Gastroesophageal sphincter (tissue), 3 donors: Measurements from ENCODE around the gene PREPL.

Experiments
- POLR2AphosphoS5 ChIP-seq: sonication (generic); formaldehyde crosslinking; IDR thresholded peaks from one replicate; pipeline ENCODE4 v1.6.1; 2017; ENCODE audit warnings: antibody characterized with exemption
- TF ChIP-seq, protein P1 (sequence below), 4 experiments: fragments of 200-600 bp in 2 of 4; fragments of 450-650 bp in 2 of 4; sonication (generic) in 1 of 4; IDR thresholded peaks; one replicate each; pipeline ENCODE4 v1.5.1; 2017 to 2019; ENCODE audit warnings: antibody characterized with exemption in 4 of 4, mild to moderate bottlenecking in 2 of 4, moderate library complexity in 2 of 4

DNA sequence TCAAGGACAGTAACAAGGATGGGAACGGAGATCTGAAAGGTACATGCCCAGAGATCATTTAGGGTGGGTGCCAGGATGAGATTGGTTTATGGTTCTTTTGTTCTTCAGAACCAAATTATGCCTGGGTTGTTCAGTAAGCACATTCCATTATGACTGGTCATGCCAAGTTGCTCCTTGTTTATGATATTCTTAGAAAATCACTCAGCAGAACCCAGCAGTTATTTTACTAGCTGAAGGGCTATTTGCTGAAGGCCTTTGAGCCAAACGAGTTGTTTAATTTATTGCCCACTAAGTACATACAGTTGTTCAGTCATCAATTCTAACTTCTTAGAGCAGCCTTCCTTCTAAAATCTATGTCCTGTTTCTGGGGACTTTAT is 85.4 kb downstream of the PREPL start:
- TF ChIP-seq, protein P1, sequence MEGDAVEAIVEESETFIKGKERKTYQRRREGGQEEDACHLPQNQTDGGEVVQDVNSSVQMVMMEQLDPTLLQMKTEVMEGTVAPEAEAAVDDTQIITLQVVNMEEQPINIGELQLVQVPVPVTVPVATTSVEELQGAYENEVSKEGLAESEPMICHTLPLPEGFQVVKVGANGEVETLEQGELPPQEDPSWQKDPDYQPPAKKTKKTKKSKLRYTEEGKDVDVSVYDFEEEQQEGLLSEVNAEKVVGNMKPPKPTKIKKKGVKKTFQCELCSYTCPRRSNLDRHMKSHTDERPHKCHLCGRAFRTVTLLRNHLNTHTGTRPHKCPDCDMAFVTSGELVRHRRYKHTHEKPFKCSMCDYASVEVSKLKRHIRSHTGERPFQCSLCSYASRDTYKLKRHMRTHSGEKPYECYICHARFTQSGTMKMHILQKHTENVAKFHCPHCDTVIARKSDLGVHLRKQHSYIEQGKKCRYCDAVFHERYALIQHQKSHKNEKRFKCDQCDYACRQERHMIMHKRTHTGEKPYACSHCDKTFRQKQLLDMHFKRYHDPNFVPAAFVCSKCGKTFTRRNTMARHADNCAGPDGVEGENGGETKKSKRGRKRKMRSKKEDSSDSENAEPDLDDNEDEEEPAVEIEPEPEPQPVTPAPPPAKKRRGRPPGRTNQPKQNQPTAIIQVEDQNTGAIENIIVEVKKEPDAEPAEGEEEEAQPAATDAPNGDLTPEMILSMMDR (IDR thresholded peaks at IDR 0.05), result no peak
- no peak for TF ChIP-seq POLR2AphosphoS5
